HL-60 (cell line): ENCODE results near the gene TIGD1.

Experiments
- DNase-seq, 2 experiments: peaks; one replicate each; pipeline ENCODE4 v3.0.0-alpha.2; 2010 to 2020; ENCODE audit warnings: low read depth in 1 of 2, low spot score in 1 of 2
- H3K27ac ChIP-seq: fragments of 250-450 bp; sonication (Bioruptor Pico); replicated peaks from 2 replicates; pipeline ENCODE4 v1.5.1; 2020; ENCODE audit warnings: mild to moderate bottlenecking, moderate library complexity
- H3K27me3 ChIP-seq: fragments of 250-450 bp; sonication (Bioruptor Pico); 2 replicates; pipeline ENCODE4 v1.5.1; 2021; ENCODE audit warnings: mild to moderate bottlenecking, moderate library complexity; ENCODE audit not compliant: insufficient read depth, poor library complexity, severe bottlenecking
- H3K4me3 ChIP-seq: replicated peaks from 2 replicates; pipeline ENCODE4 v1.5.1; 2011; ENCODE audit warnings: mild to moderate bottlenecking, control low read depth, low read length; ENCODE audit not compliant: insufficient read depth
- GABPA ChIP-seq: IDR thresholded peaks from 2 replicates; pipeline ENCODE4 v1.6.1; 2012; ENCODE audit warnings: low read depth
- POLR2AphosphoS5 ChIP-seq: IDR thresholded peaks from 2 replicates; pipeline ENCODE4 v1.6.1; 2012; ENCODE audit warnings: low read depth
- REST ChIP-seq: IDR thresholded peaks from 2 replicates; pipeline ENCODE4 v1.6.1; 2012; ENCODE audit warnings: low read depth; ENCODE audit not compliant: insufficient replicate concordance
- SPI1 ChIP-seq: IDR thresholded peaks from 2 replicates; pipeline ENCODE4 v1.6.1; 2012; ENCODE audit warnings: low read depth, mild to moderate bottlenecking, borderline replicate concordance
- TF ChIP-seq, protein P1 (sequence below): IDR thresholded peaks from one replicate; pipeline ENCODE4 v1.5.1; 2011; ENCODE audit warnings: low read length, control low read depth, inconsistent platforms; ENCODE audit not compliant: insufficient read depth

The TIGD1 gene

GRCh38 chr2:232516551-232516950 lies 33.8 kb downstream of the TIGD1 start:
- no peak overlapping the region for H3K4me3 ChIP-seq
- TF ChIP-seq, protein P1, sequence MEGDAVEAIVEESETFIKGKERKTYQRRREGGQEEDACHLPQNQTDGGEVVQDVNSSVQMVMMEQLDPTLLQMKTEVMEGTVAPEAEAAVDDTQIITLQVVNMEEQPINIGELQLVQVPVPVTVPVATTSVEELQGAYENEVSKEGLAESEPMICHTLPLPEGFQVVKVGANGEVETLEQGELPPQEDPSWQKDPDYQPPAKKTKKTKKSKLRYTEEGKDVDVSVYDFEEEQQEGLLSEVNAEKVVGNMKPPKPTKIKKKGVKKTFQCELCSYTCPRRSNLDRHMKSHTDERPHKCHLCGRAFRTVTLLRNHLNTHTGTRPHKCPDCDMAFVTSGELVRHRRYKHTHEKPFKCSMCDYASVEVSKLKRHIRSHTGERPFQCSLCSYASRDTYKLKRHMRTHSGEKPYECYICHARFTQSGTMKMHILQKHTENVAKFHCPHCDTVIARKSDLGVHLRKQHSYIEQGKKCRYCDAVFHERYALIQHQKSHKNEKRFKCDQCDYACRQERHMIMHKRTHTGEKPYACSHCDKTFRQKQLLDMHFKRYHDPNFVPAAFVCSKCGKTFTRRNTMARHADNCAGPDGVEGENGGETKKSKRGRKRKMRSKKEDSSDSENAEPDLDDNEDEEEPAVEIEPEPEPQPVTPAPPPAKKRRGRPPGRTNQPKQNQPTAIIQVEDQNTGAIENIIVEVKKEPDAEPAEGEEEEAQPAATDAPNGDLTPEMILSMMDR: no peak
- TF ChIP-seq REST (no peak), POLR2AphosphoS5 (no peak), GABPA (no peak), SPI1 (no peak)
- DNase-seq: no peak
- peaks cover 4% of the 10 kb centered on the region for H3K27me3 ChIP-seq
- H3K27ac ChIP-seq: no peak overlapping the region

GRCh38 chr2:232515639-232516038 lies 34.7 kb downstream of the TIGD1 start:
- no peak for DNase-seq

DNA sequence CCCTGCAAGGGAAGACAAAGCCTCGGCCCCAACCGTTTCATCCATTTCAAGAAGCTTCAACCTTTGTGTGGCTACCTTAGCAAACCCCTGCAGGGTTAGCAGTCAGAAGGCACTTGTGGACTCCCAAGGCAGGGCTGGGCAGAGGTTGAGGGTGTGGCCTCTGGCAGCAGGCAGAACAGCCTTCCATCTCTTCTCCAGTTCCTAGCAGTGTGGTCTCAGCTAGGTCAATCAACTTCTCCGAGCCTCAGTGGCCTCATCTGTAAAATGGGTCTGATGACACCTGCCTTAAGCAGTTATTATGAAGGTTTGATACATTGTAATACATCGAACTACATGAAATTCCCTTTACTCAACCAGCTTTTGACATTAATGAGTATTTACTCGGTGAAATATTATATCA lies 37.0 kb downstream of the TIGD1 start:
- H3K27ac ChIP-seq: no peak overlapping the region
- no peak overlapping the region for H3K4me3 ChIP-seq
- TF ChIP-seq GABPA (no peak), POLR2AphosphoS5 (no peak), SPI1 (no peak), REST (no peak)
- TF ChIP-seq, protein P1: no peak
- no peak for DNase-seq
- H3K27me3 ChIP-seq: peaks cover 4% of the 10 kb centered on the region

More at GRCh38 chr2:232515639-232516038, 34.7 kb downstream of the TIGD1 start:
- no peak overlapping the region for H3K4me3 ChIP-seq
- TF ChIP-seq, protein P1: no peak
- TF ChIP-seq SPI1: no peak
- TF ChIP-seq REST: no peak
- TF ChIP-seq GABPA: no peak
- TF ChIP-seq POLR2AphosphoS5: no peak
- H3K27me3 ChIP-seq: peaks cover 4% of the 10 kb centered on the region
- H3K27ac ChIP-seq: no peak overlapping the region
